MM.1S (cell line): ENCODE data around the gene ANGPTL5.

Source experiments
- DNase-seq: peaks from one replicate; pipeline ENCODE4 v3.0.0-alpha.2; 2015
- H2AFZ ChIP-seq: fragments of 300-600 bp; sonication (generic); 2 replicates; pipeline ENCODE4 v1.6.0; 2016; ENCODE audit warnings: antibody characterized with exemption, low read length
- H3F3A ChIP-seq: fragments of 300-600 bp; sonication (generic); 2 replicates; pipeline ENCODE4 v1.6.1; 2016; ENCODE audit warnings: mild to moderate bottlenecking, antibody characterized with exemption, low read length, moderate library complexity, mixed read lengths; ENCODE audit not compliant: insufficient read depth
- H3K27ac ChIP-seq: fragments of 300-600 bp; sonication (generic); 2 replicates; pipeline ENCODE4 v1.5.1; 2016; ENCODE audit warnings: mild to moderate bottlenecking, low read length
- H3K27me3 ChIP-seq: fragments of 300-600 bp; sonication (generic); replicated peaks from 2 replicates; pipeline ENCODE4 v1.6.0; 2016; ENCODE audit warnings: low read length; ENCODE audit not compliant: insufficient read depth
- H3K36me3 ChIP-seq: fragments of 300-600 bp; sonication (generic); replicated peaks from 2 replicates; pipeline ENCODE4 v1.6.1; 2016; ENCODE audit warnings: mild to moderate bottlenecking, low read length, mixed read lengths; ENCODE audit not compliant: insufficient read depth
- H3K4me1 ChIP-seq: fragments of 300-600 bp; sonication (generic); 2 replicates; pipeline ENCODE4 v1.6.1; 2016; ENCODE audit warnings: low read length, mixed read lengths
- H3K4me2 ChIP-seq: fragments of 300-600 bp; sonication (generic); 2 replicates; pipeline ENCODE4 v1.6.0; 2016; ENCODE audit warnings: low read depth, low read length
- H3K4me3 ChIP-seq: fragments of 300-600 bp; sonication (generic); 2 replicates; pipeline ENCODE4 v1.5.1; 2016; ENCODE audit warnings: low read length, mixed read lengths
- H3K79me2 ChIP-seq: fragments of 300-600 bp; sonication (generic); 2 replicates; pipeline ENCODE4 v1.6.1; 2016; ENCODE audit warnings: mixed run types, low read length, mixed read lengths
- H3K9ac ChIP-seq: fragments of 300-600 bp; sonication (generic); 2 replicates; pipeline ENCODE4 v1.6.1; 2016; ENCODE audit warnings: low read length, mixed read lengths
- H3K9me2 ChIP-seq: fragments of 300-600 bp; sonication (generic); replicated peaks from 2 replicates; pipeline ENCODE4 v1.6.1; 2016; ENCODE audit warnings: mild to moderate bottlenecking, low read length, mixed read lengths; ENCODE audit not compliant: insufficient read depth
- H3K9me3 ChIP-seq: fragments of 300-600 bp; sonication (generic); replicated peaks from 2 replicates; pipeline ENCODE4 v1.6.1; 2016; ENCODE audit warnings: mild to moderate bottlenecking, low read length, mixed read lengths; ENCODE audit not compliant: insufficient read depth
- H4K20me1 ChIP-seq: fragments of 300-600 bp; sonication (generic); 2 replicates; pipeline ENCODE4 v1.6.1; 2016; ENCODE audit warnings: mild to moderate bottlenecking, low read length, moderate library complexity, mixed read lengths; ENCODE audit not compliant: insufficient read depth
- CTCF ChIP-seq: fragments of 300-600 bp; sonication (generic); IDR thresholded peaks from 2 replicates; pipeline ENCODE4 v1.5.1; 2016; ENCODE audit warnings: antibody characterized with exemption, low read length, mixed read lengths
- EZH2 ChIP-seq: fragments of 300-600 bp; sonication (generic); optimal IDR thresholded peaks from 2 replicates; pipeline ENCODE3; 2017; ENCODE audit warnings: low read depth, mild to moderate bottlenecking, antibody characterized with exemption, low read length, mixed read lengths
- EZH2phosphoT487 ChIP-seq: fragments of 300-600 bp; sonication (generic); IDR thresholded peaks from 2 replicates; pipeline ENCODE4 v1.6.1; 2018; ENCODE audit warnings: antibody characterized with exemption, low read length

The ANGPTL5 gene

GRCh38 chr11:101917226-101917625 lies 904 bp upstream of the ANGPTL5 start:
- Histone ChIP-seq H3K9me3 (no peaks in the 10 kb centered on the region), H3K4me3 (no peak overlapping the region), H3K4me2 (no peak overlapping the region), H3K79me2 (no peaks in the 10 kb centered on the region), H3K9me2 (no peaks in the 10 kb centered on the region), H3K27ac (no peak overlapping the region), H3K27me3 (no peaks in the 10 kb centered on the region), H3F3A (peaks cover 12% of the 10 kb centered on the region), H3K9ac (no peak overlapping the region), H3K36me3 (no peaks in the 10 kb centered on the region), H4K20me1 (no peaks in the 10 kb centered on the region), H2AFZ (no peak overlapping the region), H3K4me1 (peaks cover 13% of the 10 kb centered on the region)
- TF ChIP-seq EZH2 (no peak), EZH2phosphoT487 (no peak), CTCF (no peak)
- no peak for DNase-seq

GRCh38 chr11:101915791-101916291 lies 481 bp downstream of the ANGPTL5 start:
- no peaks in the 10 kb centered on the region for H3K27me3 ChIP-seq
- TF ChIP-seq CTCF (no peak), EZH2 (no peak), EZH2phosphoT487 (no peak)
- peak overlapping the region; percentile 87 for H2AFZ ChIP-seq
- H3K9ac ChIP-seq, result peak overlapping the region; percentile 95
- H3K4me3 ChIP-seq, result peak overlapping the region; percentile 84
- no peaks in the 10 kb centered on the region for H3K9me3 ChIP-seq
- H3K9me2 ChIP-seq, result no peaks in the 10 kb centered on the region
- peak overlapping the region; percentile 96 for H3K27ac ChIP-seq
- H3F3A ChIP-seq, result peaks cover 12% of the 10 kb centered on the region
- peak; percentile 68 for DNase-seq
- H3K79me2 ChIP-seq, result no peaks in the 10 kb centered on the region
- H4K20me1 ChIP-seq, result no peaks in the 10 kb centered on the region
- H3K4me2 ChIP-seq, result peak overlapping the region; percentile 95
- peaks cover 13% of the 10 kb centered on the region for H3K4me1 ChIP-seq
- no peaks in the 10 kb centered on the region for H3K36me3 ChIP-seq

- peak; percentile 91 for DNase-seq
- H3K27ac ChIP-seq, result peak within 1 kb of the TSS; percentile 96
Observed at GRCh38 chr11:101914738-101915426, 1.4 kb downstream of the ANGPTL5 start, which contains the start of gene CEP126. TSS of gene CEP126 (plus strand) at chr11:101915010. CDS start at chr11:101915285, 275 bp downstream.

More at GRCh38 chr11:101914738-101915426, 1.4 kb downstream of the ANGPTL5 start, which contains the start of gene CEP126:
- Histone ChIP-seq H3K27me3 (no peaks in the 10 kb centered on the region), H3K4me2 (peak within 1 kb of the TSS; percentile 95), H3K9ac (peak within 1 kb of the TSS; percentile 95), H3K9me3 (no peaks in the 10 kb centered on the region), H3K36me3 (no peaks in the 10 kb centered on the region), H3K4me3 (peak within 1 kb of the TSS; percentile 84), H3K9me2 (no peaks in the 10 kb centered on the region), H3F3A (peaks cover 12% of the 10 kb centered on the region), H3K79me2 (no peaks in the 10 kb centered on the region), H4K20me1 (no peaks in the 10 kb centered on the region), H3K4me1 (peaks cover 13% of the 10 kb centered on the region), H2AFZ (peak within 1 kb of the TSS; percentile 87)
- no peak for TF ChIP-seq EZH2phosphoT487
- peak; percentile 47 for TF ChIP-seq CTCF
